GM21529 (cell line): ENCODE measurements around the gene ENOX1.

Experiments
- ATAC-seq: cut with Tn5 transposase; IDR thresholded peaks from one replicate; pipeline ENCODE4 v1.9.1; 2021; ENCODE audit not compliant: unreplicated experiment

ENOX1 gene

DNA sequence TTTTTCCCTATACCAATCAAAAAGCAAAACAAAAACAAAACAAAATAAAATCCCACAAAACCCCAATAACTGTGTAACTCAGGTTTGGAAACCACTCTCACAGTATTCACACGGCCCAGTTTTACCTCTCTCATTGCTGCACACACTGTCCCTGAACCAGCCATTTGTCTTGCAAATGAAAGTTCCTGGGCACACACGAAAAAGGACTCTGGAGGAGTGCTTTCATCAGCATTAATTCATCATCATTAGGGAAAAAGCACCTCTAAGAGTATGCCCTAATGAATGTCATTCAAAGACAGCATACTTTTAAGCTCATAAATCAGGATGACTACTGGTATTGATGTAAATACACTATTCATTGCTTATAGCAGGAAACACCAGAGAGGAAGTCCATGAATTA is 457.1 kb downstream of the ENOX1 start:
- ATAC-seq, result no peak

DNA sequence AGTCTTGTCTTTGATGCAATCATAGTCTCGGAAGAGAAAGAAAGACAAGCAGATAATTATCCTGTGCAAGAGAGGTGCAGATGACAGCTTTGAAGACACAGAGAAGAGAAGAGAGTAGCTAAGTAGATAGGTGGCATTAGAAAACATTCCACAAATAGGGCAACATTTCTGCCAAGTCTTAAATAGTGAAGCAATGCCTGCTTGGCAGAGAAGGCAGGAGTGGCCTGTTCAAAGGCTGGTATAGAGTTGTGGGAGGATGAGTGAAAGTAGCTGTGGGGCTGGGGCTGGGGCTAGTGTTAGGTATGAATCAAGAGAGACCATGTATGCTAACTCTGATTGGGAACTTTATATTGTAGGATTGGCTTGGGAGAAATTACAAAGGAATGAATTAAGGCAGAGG is 457.9 kb downstream of the ENOX1 start:
- no peak for ATAC-seq

DNA sequence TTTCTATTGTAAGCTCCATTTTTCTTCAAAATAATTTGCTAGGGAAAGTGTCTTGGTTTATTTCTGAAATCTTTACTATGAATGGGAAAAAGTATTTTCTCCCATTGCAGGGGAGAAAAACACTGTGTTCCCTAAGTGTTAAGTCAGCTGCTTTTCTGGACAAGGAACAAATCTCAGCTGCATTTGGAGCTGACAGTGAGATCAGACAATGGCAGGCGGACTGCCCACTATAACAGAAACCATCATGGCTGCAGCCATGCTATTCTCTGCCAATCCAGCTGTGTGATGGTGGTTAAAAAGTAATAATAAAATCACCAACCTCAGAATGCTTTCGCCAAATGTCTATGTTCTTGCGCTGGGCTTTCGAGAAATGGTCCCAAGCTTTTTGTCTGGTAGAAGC is 460.7 kb downstream of the ENOX1 start:
- ATAC-seq, result no peak

DNA sequence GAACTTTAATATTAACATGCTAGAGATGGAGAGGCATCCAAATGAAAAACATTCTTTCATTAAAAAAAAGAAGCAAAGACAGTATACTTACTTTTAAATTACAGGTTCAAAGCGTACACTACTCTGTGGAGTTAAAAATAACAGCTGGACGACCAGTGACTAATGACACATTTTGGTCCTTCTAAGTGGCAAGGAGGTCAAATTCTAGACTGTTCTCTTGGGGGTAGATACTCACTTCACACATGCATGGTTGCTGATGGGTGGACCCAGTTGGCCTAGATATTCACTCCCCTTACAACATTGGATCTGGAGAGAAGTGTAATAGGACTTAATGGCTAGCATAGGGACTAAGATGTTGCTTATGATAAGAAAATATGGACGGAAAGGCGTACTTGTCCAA is 461.1 kb downstream of the ENOX1 start:
- no peak for ATAC-seq

DNA sequence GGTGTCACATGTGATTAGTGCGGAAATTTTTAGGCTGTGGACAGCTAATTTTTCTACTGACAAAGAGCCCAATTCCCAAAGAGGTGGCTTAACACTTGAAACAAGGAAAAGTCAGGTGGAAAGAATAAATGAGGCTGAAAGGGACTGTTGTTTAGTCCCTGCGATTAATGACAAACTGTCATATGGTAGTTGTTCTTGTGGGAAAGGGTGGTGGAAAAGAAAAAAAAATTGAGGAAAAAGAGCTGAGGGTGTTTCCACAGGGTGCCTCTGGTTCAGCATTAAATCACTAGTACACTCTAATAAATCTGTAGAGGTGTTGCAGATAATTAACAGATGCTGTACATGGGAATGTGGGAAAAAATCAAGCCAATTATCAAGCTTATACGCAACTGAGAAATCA is 462.6 kb downstream of the ENOX1 start:
- ATAC-seq, result no peak

DNA sequence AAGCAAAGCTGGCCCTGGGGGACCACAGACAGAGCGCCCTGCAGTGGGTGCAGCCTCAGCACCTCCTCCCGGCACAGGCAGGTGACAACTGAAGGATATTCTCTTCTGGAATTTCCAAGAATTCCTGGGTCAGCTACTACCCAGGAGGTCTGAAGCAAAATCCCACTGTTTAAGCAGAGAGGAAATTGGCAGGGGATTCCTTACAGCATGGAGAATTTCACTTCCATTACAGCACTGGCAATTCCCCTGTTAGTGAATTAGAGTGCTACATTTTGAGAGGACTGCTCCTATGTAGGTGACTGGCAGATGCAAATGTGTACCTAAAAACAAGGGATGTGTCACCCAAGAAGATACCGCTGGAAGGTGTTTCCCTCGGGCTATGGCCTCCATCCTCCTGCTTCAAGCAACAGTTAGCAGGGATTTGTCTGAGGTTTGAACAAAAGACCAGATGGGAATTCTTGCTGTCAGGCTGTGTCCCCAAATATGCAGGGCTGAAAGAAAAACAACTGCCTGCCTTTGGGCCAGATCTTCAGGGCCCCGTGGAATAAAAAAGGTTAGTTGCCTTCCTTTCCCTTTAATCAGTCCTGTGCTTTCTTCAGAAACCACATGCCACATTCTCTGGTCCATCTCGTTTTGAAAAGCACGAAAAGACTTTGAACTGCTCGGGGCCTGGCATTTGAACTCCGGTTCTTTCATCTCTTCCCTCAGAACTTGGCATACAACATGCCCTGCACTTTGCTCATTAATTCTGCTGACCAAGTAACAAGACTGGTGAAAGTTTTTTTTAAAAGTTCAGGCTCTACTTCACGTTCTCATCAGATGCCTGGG is 466.9 kb downstream of the ENOX1 start:
- no peak for ATAC-seq

DNA sequence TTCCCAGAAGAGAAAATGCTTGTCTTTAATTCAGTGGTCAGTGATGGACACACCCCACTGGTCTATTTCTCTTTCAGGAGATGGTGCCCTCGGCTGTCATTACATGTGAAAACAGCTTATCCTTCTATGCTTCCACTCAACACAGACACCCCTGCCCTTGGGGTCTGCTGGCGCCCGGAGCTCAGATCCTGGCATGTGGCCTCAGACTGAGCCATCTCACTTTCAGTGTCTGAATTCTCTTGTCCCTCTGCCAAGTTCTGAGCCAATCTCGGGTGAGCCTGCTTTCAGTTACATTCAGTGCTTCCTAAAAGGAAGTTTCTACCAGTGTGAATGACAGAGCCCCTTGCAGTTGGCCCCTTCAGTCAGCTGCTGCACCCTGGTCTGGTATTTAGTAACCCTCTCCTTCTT is 469.8 kb downstream of the ENOX1 start:
- ATAC-seq, result no peak

DNA sequence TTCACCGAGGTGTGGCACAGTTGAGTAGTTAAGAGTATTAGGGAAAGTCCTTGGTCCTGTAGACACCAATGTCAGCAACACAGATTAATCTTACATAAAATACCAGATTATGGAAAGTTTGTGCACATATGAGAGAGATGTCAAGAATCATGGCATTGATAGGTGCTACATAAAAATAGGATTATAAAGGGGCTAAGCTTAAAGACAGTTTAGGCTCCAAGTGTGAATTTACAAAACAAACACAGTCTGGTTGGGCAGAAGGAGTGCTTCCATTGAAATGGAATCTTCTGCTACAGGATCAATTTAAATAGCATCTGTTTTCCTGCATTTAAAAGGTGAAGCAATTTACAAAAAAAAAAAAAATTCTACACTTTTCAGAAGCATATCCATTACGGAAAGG is 470.5 kb downstream of the ENOX1 start:
- no peak for ATAC-seq

DNA sequence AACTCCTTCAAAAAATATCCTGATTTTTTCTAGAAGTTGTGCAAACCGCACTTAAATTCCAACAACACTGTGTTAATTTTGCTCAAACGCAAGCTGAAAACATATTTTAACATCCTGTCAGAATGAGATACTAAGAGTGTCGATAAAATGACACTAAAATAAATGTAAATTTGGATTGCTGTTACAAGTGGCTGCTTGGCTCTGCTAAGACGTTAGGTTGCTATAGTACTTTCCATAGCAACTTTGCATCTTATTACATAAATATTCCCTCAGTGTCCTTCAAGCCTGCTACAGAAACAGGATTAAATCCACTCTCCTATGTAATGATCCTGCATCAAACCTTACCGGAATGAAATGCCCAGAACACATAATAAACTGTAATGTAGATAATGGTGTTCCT is 471.2 kb downstream of the ENOX1 start:
- no peak for ATAC-seq

DNA sequence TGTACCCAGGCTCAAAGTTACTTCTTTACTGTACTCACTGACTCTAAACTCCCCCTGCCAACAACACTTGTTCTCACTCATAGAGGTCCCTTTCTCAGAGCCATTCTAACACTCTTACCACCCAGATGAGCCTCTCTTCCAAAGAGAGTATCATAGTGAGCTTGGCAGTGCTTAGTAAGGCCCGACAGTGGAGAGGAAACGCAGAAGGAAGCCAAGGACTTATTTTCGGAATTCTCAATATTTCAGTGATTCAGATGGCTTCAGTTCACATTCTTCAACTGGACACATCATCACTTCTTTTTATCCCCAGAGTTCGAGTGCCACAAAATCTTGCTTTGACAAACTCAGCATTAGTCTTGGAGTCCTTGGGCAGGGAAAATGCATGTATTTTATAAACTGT is 477.5 kb downstream of the ENOX1 start:
- ATAC-seq, result no peak

DNA sequence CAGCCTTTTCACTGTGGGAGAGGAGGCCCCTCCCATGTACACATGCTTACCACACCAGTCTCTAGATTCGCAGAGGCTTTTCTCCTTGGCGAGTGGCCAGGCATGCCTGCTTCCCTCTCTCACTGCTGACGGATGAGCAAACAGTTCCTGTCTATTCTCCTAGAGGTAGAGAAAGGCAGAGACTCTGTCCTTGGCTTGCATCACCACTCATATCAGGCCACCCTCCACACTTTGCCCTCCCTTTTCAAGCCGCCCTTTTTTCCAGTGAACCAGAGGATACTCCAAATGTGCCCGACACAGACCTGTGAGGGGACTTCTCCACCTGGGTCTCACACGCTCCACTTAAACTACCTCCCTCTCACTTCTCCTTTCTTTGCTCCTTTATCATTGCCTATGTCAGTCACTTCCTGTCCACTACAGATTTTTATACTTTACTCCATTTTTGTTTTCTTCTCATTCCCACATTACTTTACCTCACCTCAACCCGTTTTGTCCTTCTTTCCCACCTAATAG is 478.8 kb downstream of the ENOX1 start:
- ATAC-seq, result peak; percentile 85

DNA sequence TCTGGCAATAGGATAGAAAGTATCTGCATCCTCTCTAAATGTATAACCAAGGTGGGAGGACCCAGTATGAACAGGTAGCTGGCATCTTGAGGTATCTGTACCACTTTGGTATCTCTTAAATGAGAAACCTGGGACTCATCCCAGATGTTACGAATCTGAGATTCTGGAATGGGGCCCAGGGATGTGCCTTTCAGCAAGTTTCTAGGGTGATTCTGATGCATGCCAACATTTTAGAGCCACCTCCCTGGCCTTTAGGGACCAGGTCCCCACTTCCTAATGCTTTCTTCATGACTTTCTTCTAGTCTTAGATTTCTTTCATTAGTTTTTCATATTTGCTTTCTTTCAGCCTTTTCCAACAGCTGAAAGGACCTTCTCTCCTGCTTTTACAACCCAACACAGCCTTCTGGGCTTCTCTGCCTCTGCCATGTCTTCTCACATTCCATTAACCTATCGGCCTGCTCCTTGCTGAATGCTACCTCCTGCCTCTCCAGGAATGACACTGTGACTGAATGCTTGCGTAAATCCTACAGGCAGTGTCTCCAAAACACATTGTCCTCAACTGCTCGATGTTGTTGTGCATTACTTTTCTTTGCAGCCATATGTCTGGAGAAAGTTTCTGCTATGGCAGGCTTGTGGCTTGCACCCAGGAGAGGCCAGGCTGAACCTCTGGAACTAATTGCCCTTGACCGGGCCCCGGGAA is 479.4 kb downstream of the ENOX1 start:
- ATAC-seq, result no peak

DNA sequence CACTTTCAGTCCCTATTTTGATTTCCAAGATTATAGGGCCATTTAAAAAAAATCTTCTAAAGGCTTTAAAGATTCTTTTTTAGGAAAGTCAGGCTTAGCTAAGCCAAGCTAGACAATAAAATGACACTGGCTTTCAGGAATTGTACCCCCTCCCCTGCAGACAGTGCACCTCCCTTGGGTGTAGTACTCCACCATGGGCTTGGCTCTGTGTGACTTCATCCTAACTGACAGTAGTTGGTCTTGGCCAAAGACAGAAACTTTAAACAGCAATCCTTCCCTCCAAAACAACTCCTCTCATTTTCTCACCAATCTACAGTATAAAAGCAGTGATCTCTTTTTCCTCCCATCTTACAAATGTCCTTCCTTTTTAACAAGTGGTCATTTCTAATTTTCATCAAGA is 480.4 kb downstream of the ENOX1 start:
- ATAC-seq, result no peak

DNA sequence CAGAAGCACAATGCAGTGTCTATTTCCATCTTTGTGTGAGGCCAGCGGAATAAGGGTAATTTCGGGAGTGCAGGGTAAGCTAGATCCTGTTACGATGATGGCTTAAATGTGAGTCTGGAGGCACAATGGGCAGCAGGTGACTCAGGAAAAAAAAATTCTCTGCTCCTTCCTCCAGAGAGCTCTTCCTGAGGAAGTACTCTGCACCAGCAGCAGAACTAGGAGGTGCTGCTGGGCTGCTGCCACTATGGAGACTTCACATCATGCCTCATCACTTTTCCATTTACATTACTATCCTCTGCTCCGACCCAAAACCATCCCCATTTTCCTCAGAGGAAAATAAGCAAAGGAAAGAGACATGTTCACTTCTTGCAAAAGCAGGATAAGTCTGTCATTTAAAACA is 481.4 kb downstream of the ENOX1 start:
- no peak for ATAC-seq

DNA sequence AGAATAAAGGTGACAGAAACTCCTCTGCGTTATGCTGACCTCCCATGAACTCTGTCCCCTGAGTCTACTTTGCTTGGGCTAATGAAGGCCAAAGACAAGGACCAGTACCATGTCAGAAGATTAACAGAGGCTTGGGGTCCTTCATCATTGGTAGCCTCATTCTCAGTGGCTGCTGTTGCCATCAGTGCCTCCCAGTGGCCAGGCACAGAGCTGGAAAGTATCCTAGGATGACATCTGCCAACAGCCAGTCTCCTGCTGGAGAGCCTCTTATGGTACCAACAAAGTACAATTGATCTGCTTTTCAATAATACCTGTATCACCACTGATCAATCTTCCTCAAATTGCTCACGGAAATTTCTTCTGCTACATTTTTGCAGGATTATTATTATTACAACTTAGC is 481.8 kb downstream of the ENOX1 start:
- ATAC-seq, result no peak

DNA sequence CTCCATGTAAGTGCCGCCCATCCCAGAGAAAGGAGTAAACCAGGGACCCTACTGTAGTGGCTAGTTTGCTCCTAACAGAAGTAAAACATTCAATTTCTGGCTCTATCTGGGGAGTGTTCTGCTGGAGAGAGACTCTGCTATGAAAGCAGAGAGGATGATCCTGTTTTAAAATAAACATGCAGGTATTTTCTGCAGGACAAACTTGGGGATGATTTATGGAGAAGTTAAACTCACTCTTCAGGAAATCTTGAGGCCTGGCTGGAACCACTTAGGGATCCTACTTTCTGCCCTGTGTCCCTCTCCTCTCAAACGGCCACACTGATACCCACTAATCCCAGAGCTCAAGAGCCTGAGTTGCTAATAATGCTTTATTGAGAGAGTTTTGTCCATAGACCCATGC is 482.3 kb downstream of the ENOX1 start:
- no peak for ATAC-seq

DNA sequence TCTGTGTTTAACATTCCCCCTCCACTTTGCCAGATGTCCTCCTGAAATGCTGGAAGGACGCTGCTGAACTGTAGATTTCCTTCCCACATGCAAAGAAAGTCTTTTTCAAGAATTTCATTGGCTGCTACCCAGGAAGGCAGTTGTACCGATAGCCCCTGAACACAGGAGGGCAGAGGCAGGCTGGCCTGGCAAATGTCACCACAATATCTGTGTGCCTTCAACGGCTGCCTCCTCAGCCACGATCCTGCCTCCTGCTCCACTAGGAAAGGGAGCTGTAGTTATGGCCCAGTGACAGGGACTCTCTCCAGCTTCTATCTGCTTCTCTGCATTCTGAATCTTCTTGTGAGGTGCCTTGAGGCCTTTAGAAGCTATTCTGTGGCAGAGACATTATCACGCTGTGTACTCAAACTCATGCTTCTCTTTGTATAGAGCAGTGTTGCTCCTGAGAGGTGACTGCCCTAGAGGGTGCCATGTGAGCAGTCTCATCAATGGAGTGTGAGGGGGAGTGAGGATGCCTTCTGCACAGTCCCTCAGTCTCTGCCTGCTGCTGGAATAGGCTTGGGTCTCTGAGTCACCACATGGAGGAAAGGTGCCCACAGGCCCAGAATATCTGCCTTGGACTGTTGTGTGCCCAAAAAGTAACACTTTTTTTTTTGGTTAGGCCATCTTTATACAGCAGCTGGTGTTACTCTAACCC is 483.6 kb downstream of the ENOX1 start:
- ATAC-seq, result peak; percentile 65

DNA sequence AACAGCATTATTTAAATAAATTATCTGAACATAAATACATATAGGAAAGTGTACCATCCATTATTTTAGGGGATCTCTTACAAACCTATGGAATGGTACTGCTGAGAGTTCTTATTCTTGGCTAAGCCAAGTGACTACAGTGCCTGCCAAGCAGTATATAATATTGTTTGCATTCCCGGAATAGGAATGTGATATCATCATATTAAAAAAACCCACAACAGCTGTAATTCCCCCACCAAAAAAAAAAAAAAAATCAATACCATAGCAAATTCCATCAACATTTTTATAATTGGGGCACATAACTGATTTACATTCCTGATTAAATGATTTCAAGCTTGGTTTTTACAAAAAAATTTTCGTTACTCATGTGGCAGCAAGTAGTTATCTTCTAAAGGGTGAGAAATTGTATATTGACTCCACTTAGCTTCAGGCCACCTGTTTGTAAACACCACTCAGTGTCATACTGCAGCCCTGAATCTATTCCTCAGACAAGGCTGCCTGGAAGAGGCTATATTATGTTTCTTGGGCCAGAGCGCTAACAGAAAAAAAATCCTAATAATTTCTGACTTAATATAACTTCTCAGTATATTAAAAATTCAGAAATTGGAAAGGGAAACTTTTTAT is 485.3 kb downstream of the ENOX1 start:
- no peak for ATAC-seq

DNA sequence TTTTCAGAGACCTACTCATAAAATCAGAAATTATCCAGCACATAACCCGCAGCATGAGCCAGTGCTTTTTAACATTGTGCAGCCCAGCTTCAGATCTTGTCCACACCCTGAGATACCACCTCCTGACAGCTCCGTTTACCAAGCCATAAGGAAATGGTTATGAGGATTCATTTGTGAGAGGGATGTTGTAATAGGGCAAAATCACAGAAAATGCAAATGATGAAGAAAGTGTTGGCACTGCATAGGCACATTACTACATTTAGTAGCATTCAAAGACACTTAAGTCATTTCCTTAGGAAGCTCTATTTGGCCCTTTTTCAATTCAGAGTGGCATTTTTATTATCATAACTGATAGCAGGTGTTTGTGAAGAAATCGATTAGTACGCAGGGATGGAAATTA is 485.9 kb downstream of the ENOX1 start:
- ATAC-seq, result no peak

DNA sequence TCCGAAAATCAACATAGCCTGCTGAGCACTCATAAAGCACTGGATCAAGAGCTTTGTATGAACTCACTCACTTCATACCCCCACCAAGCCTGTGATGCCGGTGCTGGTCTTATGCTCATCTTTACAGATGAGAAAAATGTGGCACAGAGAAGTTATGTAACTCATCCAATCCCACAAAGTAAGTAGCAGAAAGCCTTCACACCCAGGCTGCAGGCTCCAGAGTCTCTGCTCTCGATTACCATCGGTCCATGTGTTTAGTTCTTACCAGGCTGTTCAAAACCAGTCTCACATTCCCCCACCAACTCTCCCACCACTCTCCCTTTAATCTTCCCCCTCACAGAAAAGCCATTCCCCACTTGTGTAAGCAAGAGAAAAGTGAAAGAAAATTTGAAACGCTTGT is 487.4 kb downstream of the ENOX1 start:
- ATAC-seq, result no peak

DNA sequence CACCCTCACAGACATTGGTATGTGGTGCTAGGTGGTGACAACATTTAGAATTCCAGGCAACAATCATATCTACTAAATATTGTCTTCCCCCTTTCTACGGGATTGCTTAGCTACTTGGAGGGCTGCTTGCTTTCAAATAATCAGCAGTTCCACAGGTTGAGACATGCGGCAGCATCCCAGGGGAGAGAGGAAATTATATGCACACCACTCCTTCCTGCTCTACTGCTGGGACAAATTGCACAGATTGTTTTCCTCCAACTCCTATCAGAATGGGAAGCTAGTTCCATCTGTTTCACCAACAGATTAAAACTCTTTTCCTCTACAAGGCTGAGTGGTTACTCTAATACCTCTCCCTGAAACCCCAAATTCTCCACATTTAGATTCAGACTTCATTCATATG is 488.0 kb downstream of the ENOX1 start:
- no peak for ATAC-seq
